GM19452 (cell line): ENCODE data around the gene SLC13A3.

ENCODE experiments used
- ATAC-seq: cut with Tn5 transposase; IDR thresholded peaks from one replicate; pipeline ENCODE4 v1.9.1; 2021; ENCODE audit not compliant: unreplicated experiment

SLC13A3 gene

GRCh38 chr20:46607191-46607848, 43.9 kb downstream of the SLC13A3 start:
- ATAC-seq: no peak

DNA sequence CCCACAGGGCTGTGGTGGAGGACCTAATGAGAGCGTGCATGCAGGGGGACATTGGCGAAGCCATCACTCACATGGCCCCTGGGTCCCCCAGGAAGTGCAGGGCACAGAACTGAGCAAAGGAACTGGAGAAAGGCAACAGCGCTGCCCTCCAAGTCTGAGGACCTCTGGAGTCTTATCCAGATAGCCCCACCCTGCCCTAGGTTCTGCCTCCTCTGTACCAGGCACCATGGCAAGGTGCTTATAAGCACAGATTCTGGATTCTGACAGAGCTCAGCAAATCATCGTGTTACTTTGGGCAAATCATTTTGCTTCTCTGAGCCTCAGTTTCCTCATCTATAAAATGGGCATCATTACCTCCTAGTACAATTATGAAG, 44.5 kb downstream of the SLC13A3 start:
- ATAC-seq: no peak

DNA sequence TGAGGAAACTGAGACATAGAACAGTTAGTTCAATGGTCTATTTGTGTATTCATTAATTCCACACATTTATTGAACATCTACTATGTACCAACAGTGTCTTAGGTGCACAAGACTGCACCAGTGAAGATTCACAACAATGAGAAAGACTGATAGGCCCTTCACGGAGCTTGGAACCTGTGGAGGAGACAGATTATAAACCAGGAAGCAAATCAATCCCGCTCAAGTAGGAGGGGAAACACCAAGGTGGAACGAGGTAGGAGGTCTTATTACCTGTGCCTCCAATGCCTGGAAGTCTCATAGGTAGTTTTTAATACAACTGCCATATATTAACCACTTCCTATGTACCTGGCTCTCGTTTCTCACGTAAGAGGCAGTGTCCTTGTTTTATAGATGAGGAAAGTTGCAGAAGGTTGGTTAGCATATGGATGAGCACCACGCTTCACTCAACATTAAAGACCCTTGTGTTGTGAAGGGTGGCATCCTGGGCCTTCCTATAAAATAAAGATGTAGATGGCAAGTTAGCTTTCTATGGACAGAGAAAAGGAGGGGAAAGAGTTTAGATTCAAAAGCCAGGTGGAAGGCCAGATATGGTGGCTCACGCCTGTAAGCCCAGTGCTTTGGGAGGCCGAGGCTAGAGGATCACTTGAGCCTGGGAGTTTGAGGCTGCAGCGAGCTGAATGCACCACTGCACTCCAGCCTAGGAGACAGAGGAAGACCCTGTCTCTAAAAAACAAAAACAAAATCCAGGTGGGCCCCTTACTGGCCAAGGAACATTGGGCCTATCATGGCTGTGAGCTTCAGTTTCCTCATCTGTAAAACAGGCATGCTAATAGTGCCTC, 45.1 kb downstream of the SLC13A3 start:
- ATAC-seq: no peak

DNA sequence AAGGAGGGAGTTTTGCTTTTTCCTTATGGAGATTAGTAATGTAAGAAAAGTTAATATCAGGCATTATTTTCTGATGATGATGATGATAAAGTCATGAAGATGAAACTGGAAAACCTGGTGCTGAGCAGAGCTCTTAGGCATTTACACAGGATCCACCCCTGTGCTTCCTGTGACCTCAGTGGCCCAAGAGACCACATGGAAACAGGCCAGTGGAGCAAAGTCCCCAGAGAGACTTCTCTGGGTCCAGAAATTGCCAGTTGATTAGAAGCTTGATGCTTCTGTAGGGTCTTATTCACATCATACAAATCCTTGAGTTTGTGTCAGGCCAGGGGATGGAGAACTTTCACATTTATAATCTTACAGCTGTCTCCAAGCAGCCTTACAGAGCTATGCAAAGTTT, 46.1 kb downstream of the SLC13A3 start:
- ATAC-seq: no peak

GRCh38 chr20:46604551-46605133, 46.6 kb downstream of the SLC13A3 start:
- ATAC-seq: no peak

DNA sequence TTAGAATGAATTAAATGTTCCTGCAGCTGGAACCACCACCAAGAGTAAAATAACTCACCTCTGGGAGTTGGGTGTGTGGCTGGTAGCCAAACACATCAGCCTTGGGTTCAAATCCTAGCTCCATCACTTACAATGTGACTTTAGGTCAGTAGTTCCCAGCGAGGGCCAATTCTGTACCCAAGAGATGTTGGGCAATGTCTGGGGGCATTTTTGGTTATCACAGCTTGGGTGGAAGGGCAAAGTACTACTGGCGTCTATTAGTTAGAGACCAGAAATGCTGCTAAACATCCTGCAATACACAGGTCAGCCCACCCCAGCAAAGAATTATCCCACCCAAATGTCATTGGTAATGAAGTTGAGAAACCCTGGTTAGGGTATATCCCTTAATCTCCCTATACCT, 48.8 kb downstream of the SLC13A3 start:
- no peak for ATAC-seq

- no peak for ATAC-seq
These were observed 49.6 kb downstream of the SLC13A3 start for GRCh38 chr20:46601603-46602122.

DNA sequence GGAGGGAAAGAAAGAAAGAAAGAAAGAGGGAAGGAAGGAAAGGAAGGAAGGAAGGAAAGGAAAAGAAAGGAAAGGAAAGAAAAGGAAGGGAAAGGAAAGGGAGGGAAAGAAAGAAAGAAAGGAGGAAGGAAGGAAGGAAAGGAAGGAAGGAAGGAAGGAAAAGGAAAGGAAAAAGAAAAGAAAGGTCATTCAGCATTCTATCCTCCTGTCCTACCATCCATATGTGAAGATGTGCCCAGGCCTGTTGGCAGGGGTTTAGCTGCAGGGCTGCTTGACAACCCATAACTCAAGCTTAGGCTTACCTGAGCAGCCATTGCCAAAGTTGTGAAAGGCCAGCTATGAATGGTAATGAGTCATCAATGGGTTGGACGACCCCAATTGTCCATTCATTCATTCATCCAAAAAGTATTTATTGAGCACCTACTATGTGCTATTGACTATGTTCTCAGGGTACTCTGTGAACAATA, 50.9 kb downstream of the SLC13A3 start:
- no peak for ATAC-seq

DNA sequence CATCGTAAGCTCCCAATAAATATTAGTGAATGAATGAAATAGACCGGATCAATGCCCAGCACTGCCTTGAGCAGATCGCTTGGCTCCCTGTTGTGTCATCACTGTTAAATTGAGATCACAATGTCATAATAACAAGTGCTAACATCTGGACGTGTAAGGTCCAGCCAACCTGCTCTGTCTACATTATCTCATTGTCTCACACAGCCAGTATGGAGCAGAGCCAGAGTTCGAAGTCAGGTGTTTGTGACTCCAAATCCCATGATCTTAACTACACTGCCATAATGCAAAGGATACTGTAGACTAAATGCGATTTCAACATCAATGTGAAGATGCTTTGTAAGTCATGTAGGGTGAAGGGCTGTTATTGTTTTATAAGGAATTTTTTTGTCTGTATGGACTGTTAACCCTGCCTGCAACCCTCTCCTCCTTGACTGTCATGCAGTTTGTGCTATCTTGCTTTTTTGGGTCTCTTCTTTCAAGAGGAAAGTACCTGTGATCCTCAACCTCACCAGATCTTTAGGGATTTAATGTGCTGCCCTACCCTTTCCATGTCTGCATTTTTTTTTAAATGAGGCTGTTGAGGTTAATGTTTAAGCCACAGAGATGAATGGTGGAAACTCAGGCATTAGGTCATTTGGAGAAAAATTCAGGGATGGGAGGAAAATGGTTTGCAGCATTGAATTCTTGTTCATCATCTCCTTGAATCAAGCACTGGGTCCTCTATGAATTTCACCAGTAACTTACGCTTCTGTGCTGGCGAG, 51.9 kb downstream of the SLC13A3 start:
- no peak for ATAC-seq

- no peak for ATAC-seq
These were observed 55.3 kb downstream of the SLC13A3 start for GRCh38 chr20:46595933-46596332.

DNA sequence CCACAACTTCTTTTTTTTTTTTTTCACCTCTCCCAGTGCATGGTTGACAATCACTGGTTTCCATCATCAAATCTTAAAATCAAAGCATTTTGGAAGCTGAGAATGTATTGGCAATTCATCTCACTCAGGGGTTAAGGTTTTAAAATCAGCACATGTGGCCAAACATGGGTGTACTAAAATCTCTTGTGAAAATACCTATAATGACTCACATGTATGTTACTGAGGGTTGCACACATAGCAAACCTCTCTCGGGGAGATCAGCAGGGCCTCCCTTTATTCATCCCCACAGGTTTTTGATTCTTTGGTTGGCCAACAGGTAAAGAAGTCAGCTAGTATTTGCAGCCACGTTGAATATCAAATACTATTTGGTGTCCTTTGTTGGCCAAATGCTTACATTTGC, 56.5 kb downstream of the SLC13A3 start:
- no peak for ATAC-seq

DNA sequence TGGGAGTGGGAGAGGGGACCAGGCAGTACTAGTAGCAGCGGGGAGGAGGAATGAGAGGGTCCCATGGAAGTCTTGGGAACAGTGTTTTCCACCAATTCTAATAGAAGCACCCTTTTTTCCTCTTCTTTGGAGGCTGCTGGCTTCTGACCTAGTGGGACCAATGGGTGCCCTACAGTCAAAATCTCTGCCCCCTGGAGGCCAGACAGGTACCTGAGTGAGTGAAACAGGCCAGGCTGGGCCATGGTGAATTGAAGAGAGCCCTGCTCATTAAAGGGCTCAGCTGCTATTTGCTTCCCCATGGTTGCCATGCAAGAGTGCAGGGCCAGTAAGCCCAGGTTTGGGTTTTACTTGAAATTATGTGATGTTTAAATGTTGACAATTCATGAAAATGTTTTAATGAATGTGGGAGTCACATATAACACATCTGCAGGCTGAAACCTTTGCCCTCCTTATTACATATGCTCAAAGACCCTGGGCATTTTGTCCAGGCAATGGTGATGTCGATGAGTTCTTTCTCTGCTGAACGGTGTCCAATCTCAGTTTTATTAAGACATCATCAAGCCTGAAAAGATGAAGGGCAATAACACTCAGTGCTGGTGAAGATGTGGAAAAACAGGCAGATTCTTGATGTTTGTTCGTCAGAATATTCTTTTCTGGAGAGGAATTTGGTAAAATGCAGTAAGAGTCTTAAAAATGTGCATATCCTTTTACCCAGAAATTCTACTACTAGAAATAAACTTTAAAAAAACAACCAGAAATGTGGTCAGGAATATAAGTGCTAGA, 58.5 kb downstream of the SLC13A3 start:
- no peak for ATAC-seq

GRCh38 chr20:46590443-46590842, 60.8 kb downstream of the SLC13A3 start:
- ATAC-seq: no peak

GRCh38 chr20:46588532-46589511, 62.4 kb downstream of the SLC13A3 start:
- no peak for ATAC-seq

DNA sequence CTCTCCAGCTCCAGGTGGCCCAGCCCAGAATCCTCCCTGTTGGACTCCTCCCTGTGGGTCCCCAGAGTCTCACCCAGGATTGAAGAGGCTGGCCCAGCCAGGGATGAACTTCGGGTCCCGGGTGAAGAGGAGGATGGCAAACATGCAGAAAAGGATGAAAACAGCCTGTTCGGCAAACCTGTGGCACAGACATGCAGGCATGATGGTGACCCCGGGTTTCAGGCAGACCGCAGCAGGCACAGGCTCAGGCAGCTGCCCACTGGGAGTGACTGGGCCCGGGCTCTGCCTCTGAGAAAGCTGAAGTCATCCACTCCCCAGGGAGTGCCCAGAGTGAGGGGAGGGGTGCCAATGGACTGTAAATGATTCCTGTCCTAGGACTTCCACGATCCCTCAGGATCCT, 63.3 kb downstream of the SLC13A3 start:
- no peak for ATAC-seq

GRCh38 chr20:46586724-46587123, 64.5 kb downstream of the SLC13A3 start:
- ATAC-seq: no peak

DNA sequence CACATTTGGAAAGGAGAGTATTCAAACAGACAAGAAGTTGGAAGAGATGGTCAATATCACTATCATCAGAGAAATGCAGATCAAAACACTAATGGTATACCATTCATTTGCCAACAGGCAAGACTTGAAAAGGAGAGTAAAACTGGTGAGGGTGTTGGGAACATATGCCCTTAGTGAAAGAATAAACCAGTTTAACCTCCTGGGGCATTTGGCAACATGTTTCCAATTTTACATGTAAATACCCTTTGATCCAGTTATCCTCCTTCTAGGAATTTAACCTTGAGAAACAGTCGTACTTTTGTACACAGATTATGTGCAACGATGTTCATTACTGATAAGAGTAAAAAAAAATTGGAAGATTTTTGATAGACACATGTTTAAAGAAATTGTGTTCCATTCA, 66.8 kb downstream of the SLC13A3 start:
- no peak for ATAC-seq

DNA sequence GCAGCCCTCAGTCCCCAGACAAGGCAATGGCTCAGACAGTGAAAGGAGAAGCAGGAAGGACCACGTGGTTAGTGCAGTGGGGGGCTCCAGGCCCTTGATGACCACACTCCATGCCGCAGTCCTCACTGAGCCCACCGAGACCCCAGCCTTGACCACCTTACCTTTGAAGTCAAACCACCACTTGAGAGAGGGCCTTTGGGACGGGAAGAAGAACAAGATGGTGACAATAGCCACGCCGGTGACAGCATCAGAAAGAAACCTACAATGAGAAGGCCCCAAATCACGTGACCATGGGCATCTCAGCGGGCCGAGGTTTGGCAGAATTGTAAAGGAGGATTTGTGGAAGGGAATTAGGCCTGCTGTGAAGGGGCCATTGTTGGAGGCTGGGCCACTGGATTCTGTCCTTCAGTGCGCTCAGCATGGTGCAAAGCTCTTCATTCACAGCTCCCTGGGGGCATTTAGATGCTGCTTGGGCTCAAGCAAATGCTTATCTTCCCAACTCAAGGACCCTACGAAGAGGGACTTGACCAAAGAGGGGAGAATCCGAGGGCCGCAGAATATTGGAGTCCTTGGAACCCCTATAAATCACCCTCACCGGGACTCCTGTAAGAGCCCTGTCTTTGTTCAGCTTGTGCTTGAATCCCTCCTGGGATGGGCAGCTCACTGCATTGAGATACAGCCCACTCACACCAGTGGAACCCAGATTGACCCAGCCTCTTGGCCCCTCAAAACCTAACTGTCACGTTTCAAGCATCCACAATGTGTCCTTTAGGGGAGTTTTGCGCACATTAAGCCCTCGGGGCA, 67.6 kb downstream of the SLC13A3 start:
- no peak for ATAC-seq
